H1 (cell line): ENCODE data around the gene CTTNBP2. TPM values are rescaled to one million over a fixed set of nuclear protein-coding genes. Genes with fewer than 3 reads are reported as not detected.

Source experiments
- CEBPB ChIP-seq: IDR thresholded peaks from 2 replicates; pipeline ENCODE4 v1.6.1; 2012; ENCODE audit warnings: low read depth, low read length
- KDM4A ChIP-seq: IDR thresholded peaks from one replicate; pipeline ENCODE4 v1.7.1; 2012; ENCODE audit warnings: low read depth, mild to moderate bottlenecking, moderate library complexity, low read length, inconsistent platforms; ENCODE audit not compliant: severe bottlenecking
- PHF8 ChIP-seq: fragments of 200-600 bp; sonication (generic); conservative IDR thresholded peaks from 2 replicates; pipeline ENCODE4 v1.7.1; 2012; ENCODE audit warnings: low read depth, mild to moderate bottlenecking, inconsistent platforms, low read length, moderate library complexity
- RAD21 ChIP-seq, 2 experiments: IDR thresholded peaks in 1 of 2; conservative IDR thresholded peaks in 1 of 2; 2 replicates each; pipeline ENCODE4 v1.6.1; 2011; ENCODE audit warnings: low read depth in 2 of 2, low read length in 2 of 2, improper control_type of control experiment in 1 of 2, inconsistent platforms in 1 of 2, mild to moderate bottlenecking in 1 of 2, moderate library complexity in 1 of 2
- RBBP5 ChIP-seq: IDR thresholded peaks from 2 replicates; pipeline ENCODE4 v1.7.1; 2012; ENCODE audit warnings: low read depth, mild to moderate bottlenecking, inconsistent platforms, low read length, moderate library complexity, borderline replicate concordance
- SAP30 ChIP-seq: fragments of 300-600 bp; sonication (generic); IDR thresholded peaks from 2 replicates; pipeline ENCODE4 v1.7.1; 2012; ENCODE audit warnings: low read length, moderate library complexity, mild to moderate bottlenecking, inconsistent platforms; ENCODE audit not compliant: insufficient read depth, insufficient replicate concordance
- SUZ12 ChIP-seq: fragments of 200-600 bp; sonication (generic); IDR thresholded peaks from 2 replicates; pipeline ENCODE4 v1.6.1; 2012; ENCODE audit warnings: mild to moderate bottlenecking, inconsistent platforms, low read length, moderate library complexity, mixed read lengths
- TBP ChIP-seq: IDR thresholded peaks from 2 replicates; pipeline ENCODE4 v1.6.1; 2011; ENCODE audit warnings: low read depth, low read length, improper control_type of control experiment
- TCF12 ChIP-seq: IDR thresholded peaks from 2 replicates; pipeline ENCODE4 v1.6.1; 2011; ENCODE audit warnings: low read depth, mild to moderate bottlenecking, low read length
- ZNF274 ChIP-seq: IDR thresholded peaks from 2 replicates; pipeline ENCODE4 v1.7.0; 2012; ENCODE audit warnings: low read length, borderline replicate concordance; ENCODE audit errors: extremely low read depth
- polyA plus RNA-seq, 7 experiments: library from polyadenylated mRNA; depleted of rRNA in 3 of 7; stranded (reverse) in 5 of 7; unstranded in 2 of 7; fragments of >200 nt in 5 of 7; fragments of 200-250 nt in 2 of 7; gene quantifications; 1 replicate in 5 of 7; 2 replicates in 1 of 7; 4 replicates in 1 of 7; pipeline versions ENCODE4 v1.2.1 to v1.2.3, GENCODE V29; 2011 to 2013; ENCODE audit warnings: missing spikeins in 2 of 7, mixed read lengths in 2 of 7
- total RNA-seq: library from RNA; stranded (reverse); fragmentation: NEBNext Ultra II Directional; extraction: Animal tissue kit (Norgen Biotek cat#: 25700); gene quantifications from 2 replicates; pipeline ENCODE4 v1.2.1, GENCODE V29; 2021

The CTTNBP2 gene
- total and polyA plus RNA-seq, 2 of the 8 experiments (the other 6 are each of a cell fraction or from before 2014, with no cell fraction given) = 15.3 to 35.1 TPM

DNA sequence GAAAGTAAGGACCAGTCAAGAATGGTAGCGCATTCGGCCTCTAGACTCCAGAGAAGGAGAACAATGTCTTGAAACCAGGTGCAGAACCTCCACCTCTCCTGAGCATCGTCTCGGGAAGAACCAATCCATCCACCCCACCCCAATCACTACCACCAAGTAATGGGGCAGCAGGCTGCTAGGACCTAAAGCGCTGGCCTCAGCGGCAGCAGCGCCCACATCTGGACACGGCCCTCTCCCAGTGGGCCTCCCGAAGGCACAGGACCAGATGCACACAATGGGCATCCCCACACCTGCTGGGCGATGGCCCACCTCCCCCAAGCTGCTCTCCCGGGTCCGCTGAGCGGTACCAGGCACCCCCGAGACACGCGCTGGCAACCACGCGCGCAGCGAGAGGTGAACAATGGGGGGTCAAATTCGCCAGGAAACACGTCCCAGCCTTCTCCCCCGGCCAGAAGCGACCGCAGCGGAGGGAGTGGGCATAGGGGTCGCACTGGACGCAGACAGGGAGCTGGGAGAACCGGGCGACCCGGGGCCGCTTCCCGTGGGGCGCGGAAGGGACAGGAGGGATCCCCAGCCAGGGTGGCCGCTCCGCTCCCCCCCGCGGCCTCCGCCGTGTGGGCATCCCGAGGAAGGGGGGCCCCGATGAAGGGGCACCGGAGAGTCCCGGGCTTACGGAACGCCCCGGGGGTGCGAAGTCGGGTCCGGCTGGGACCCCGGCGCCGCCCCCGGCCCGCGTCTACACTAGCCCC, 506 bp downstream of the CTTNBP2 start (continued):
- TF ChIP-seq CEBPB (no peak), KDM4A (peak; percentile 93), TBP (no peak), PHF8 (peak; percentile 57; the same call in 1 of the 2 replicates), RAD21 (IDR thresholded peaks at IDR 0.05 in 1 of 2, conservative IDR thresholded peaks at IDR 0.05 in 1 of 2; ENCODE audit: low read depth in 2 of 2, low read length in 2 of 2) (0 out of 4 replicates have a peak, but pooled peaks of 1 of the 2 experiments have one; percentile 8), SUZ12 (no peak; the same call in 1 of the 2 replicates), RBBP5 (0 out of 2 replicates have a peak, but pooled peaks have one; percentile 54), SAP30 (peak; percentile 2), TCF12 (no peak), ZNF274 (no peak)
